ENCODE results near the gene LTO1. TPM values are rescaled to one million over a fixed set of nuclear protein-coding genes. Genes with fewer than 3 reads are reported as not detected.

The LTO1 gene
- 10 to 100 TPM; 23.5 to 40.0 (median 26.9) TPM for total RNA-seq

DNA sequence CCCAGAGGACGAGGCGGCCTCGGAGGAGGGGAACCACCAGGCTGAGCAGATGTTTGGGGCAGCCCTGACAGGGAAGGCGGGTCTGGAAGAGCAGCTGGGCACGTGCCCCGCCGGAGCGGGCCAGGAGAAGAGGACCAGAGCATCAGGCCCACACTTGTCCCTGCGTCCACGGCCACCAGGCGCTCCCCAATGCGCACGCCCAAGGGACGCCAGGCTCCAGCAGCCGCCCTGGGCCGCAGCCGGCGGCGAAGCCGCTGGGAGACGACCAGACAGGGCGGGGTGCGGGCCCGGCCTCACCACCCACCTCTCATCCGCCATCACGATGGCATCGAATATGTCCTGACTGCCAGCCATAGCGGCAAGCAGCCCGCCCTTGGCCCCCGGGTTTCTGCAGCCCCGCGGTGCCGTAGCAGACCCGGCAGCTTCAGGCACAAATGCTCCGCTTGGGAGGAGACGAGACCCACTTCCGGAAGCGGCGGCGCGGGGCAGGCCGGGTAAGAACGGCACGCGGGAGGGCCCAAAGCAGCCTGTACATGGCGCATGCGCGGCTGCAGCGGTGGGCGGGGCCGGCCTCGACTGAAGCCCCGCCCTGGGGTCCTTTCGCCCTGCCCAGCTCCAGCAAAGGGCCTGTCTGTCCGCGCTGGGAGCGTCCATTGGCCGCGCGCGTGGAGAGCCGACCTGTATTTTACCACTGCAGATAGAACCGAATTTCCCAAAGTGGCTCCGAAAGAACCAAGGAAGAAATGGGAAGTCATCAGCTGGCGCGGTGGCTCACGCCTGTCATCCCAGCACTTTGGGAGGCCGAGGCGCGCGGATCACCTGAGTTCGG is at the start of gene LTO1:
LTO1 (minus strand) TSS at position 468 of the 829 bp plus-strand sequence; CDS start at position 354, 114 bp downstream.
- intact Hi-C loops (cut with DNase I), result no loop called here
- DNase-seq, result peak; percentile 94 to 96
- no peaks in the 10 kb centered on the region for H3K27me3 ChIP-seq

DNA sequence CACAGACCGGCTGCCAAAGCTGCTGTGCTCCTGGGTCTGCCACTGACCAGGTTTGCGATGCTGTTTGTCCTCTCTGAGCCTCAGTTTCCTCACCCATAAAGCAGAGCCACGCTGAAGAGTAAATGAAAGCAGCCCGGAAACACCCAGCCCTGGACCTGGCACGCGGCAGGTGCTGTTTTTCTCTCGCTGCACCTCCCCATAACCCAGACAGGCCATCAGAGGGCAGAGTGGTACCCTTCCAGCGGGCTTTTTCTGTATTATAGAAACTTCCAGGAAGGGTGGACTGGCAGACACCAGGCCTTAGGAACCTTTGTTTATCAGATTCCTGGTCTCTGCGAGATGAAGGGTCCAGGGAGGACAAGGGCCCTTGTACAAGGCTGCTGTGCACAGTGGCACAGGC is 46.6 kb upstream of the LTO1 start:
- intact Hi-C loops (cut with DNase I), result no loop called here
- WGBS, 2 donors, result 42 to 59% methylated on average over 2 to 9 of the region's 9 CpGs
- H3K27ac ChIP-seq, result no peak overlapping the region
- no peaks in the 10 kb centered on the region for H3K36me3 ChIP-seq
- no peaks in the 10 kb centered on the region for H3K9me3 ChIP-seq
- H3K4me1 ChIP-seq, result no peaks in the 10 kb centered on the region
- no peak overlapping the region for H3K4me3 ChIP-seq (replicated peaks in 1 of 3)
- DNase-seq, result no peak
- TF ChIP-seq CTCF (IDR thresholded peaks at IDR 0.05), result no peak
- no peaks in the 10 kb centered on the region for H3K27me3 ChIP-seq

More for the DNA sequence above, at the start of gene LTO1:
- Histone ChIP-seq H3K36me3 (peaks cover 5 to 8% of the 10 kb centered on the region in 2 donors), H3K4me1 (peaks cover 11 to 18% of the 10 kb centered on the region in 2 donors), H3K9me3 (no peaks in the 10 kb centered on the region), H3K4me3 (replicated peaks in 1 of 3) (peak within 1 kb of the TSS; percentile 30 to 73 (median 72)), H3K27ac (peak within 1 kb of the TSS in 2 of 3 donors; percentile 63 to 84)
- 9 to 16% methylated on average over 17 to 43 of the region's 72 CpGs for WGBS, 2 donors
- TF ChIP-seq POLR2A (IDR thresholded peaks at IDR 0.05) (peak in 1 of 2 donors; percentile 70), CTCF (IDR thresholded peaks at IDR 0.05) (peak in 1 of 6 experiments; percentile 16)

GRCh38 chr11:69721106-69721505 is 46.0 kb upstream of the LTO1 start:
- TF ChIP-seq CTCF (IDR thresholded peaks at IDR 0.05), result no peak
- TF ChIP-seq POLR2A (IDR thresholded peaks at IDR 0.05), result no peak
- no peaks in the 10 kb centered on the region for H3K36me3 ChIP-seq
- H3K4me1 ChIP-seq, result no peaks in the 10 kb centered on the region
- intact Hi-C loops (cut with DNase I), result no loop called here
- H3K27ac ChIP-seq, result no peak overlapping the region
- WGBS, 2 donors, result 31 to 34% methylated on average over 9 to 13 of the region's 14 CpGs
- no peaks in the 10 kb centered on the region for H3K27me3 ChIP-seq
- no peak overlapping the region for H3K4me3 ChIP-seq (replicated peaks in 1 of 3)
- H3K9me3 ChIP-seq, result no peaks in the 10 kb centered on the region
- DNase-seq, result no peak

DNA sequence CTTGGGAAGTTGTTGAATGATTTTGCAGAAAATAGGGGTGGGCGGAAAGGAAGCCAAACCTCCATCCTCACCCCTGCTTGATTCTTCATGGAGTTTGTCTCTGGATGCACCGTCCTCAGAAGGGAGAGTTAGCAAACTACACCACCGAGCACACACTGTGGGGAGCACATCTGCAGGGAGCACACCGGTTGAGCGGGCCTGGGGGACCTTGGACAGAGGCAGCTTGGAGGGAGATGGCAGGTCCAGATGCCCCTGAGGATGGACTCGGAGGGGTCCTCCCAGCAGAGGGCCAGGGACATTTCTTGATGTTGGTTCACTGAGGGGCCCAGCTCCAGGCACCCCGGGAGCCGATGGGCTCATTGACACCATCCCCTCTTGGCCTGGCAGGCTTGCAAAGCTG is 43.8 kb upstream of the LTO1 start:
- Histone ChIP-seq H3K4me1 (no peaks in the 10 kb centered on the region), H3K27me3 (no peaks in the 10 kb centered on the region), H3K36me3 (no peaks in the 10 kb centered on the region), H3K9me3 (no peaks in the 10 kb centered on the region), H3K4me3 (replicated peaks in 1 of 3) (no peak overlapping the region), H3K27ac (no peak overlapping the region)
- intact Hi-C loops (cut with DNase I), result no loop called here
- WGBS, 2 donors, result 83 to 95% methylated on average over 5 to 6 of the region's 8 CpGs
- TF ChIP-seq POLR2A (IDR thresholded peaks at IDR 0.05) (no peak), CTCF (IDR thresholded peaks at IDR 0.05) (no peak)
- no peak for DNase-seq

- 0 to 3% methylated on average over 7 to 8 of the region's 13 CpGs for WGBS, 2 donors
Measured at GRCh38 chr11:69718147-69718546, 43.0 kb upstream of the LTO1 start.

More at GRCh38 chr11:69718147-69718546, 43.0 kb upstream of the LTO1 start:
- Histone ChIP-seq H3K4me3 (replicated peaks in 1 of 3) (no peak overlapping the region), H3K27ac (no peak overlapping the region), H3K36me3 (no peaks in the 10 kb centered on the region), H3K27me3 (no peaks in the 10 kb centered on the region), H3K9me3 (no peaks in the 10 kb centered on the region), H3K4me1 (no peaks in the 10 kb centered on the region)
- intact Hi-C loops (cut with DNase I), result no loop called here
- no peak for DNase-seq
- TF ChIP-seq CTCF (IDR thresholded peaks at IDR 0.05) (peak in 2 of 6 experiments; percentile 9 to 11), POLR2A (IDR thresholded peaks at IDR 0.05) (no peak)
